ENCODE data around the gene ZNF446.
"Not testable (repeated sequence)": the region's sequence is repeated elsewhere in the genome, so short reads cannot be mapped to it uniquely, and the experiment has no call there.

Gene ZNF446

DNA sequence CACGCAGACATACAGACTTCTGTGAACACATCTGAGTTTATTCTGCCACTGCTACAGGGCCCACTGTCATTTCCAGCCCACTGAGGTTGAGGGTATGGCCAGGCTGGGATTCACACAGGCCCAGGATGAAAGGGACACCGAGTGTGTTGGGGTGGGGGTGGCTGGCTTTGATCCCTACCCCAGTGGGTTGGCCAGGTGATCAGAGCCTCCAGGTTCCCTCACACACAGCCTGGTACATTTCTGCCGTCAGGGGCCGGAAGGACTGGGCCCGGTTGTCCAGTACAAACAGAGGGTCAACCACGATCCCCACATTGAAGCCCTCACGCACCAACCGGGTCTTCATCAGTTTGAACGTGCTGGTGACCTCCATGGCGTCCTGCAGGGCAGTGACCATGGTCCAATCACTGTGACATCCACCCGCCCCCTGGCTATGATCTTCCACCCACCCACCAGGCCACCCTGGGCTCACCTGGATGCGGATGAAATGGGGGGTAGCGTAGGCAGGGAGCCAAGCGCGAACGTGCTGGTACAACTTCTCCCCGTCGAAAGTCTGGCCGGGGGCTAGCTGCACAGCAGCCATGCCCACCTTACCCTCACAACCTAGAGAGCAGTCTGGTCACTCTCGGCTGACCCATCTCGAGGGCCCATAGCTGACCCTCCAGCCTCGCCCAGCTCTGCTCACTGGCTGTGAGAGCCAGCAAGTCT lies 22.3 kb downstream of the ZNF446 start:
- POLR2A ChIA-PET: interaction anchor here (2.0 kb wide), 1 partner anchor 21 kb away, joined by 7 read pairs; the partner anchor contains the start of gene ZBTB45
- CTCF ChIA-PET: interaction anchor here (3.7 to 4.0 kb wide), 2 partner anchors 15 to 21 kb away, joined by 33 to 43 read pairs; partner anchors contain the start of gene ZBTB45
- TF ChIP-seq, protein P1, sequence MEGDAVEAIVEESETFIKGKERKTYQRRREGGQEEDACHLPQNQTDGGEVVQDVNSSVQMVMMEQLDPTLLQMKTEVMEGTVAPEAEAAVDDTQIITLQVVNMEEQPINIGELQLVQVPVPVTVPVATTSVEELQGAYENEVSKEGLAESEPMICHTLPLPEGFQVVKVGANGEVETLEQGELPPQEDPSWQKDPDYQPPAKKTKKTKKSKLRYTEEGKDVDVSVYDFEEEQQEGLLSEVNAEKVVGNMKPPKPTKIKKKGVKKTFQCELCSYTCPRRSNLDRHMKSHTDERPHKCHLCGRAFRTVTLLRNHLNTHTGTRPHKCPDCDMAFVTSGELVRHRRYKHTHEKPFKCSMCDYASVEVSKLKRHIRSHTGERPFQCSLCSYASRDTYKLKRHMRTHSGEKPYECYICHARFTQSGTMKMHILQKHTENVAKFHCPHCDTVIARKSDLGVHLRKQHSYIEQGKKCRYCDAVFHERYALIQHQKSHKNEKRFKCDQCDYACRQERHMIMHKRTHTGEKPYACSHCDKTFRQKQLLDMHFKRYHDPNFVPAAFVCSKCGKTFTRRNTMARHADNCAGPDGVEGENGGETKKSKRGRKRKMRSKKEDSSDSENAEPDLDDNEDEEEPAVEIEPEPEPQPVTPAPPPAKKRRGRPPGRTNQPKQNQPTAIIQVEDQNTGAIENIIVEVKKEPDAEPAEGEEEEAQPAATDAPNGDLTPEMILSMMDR (IDR thresholded peaks at IDR 0.05; ENCODE audit: insufficient read depth, low read length, missing control alignments): no peak
- no peak for DNase-seq (ENCODE audit: low read depth, low spot score)
- H3K4me3 ChIP-seq (ENCODE audit: low read depth, low read length): peak overlapping the region; percentile 70

DNA sequence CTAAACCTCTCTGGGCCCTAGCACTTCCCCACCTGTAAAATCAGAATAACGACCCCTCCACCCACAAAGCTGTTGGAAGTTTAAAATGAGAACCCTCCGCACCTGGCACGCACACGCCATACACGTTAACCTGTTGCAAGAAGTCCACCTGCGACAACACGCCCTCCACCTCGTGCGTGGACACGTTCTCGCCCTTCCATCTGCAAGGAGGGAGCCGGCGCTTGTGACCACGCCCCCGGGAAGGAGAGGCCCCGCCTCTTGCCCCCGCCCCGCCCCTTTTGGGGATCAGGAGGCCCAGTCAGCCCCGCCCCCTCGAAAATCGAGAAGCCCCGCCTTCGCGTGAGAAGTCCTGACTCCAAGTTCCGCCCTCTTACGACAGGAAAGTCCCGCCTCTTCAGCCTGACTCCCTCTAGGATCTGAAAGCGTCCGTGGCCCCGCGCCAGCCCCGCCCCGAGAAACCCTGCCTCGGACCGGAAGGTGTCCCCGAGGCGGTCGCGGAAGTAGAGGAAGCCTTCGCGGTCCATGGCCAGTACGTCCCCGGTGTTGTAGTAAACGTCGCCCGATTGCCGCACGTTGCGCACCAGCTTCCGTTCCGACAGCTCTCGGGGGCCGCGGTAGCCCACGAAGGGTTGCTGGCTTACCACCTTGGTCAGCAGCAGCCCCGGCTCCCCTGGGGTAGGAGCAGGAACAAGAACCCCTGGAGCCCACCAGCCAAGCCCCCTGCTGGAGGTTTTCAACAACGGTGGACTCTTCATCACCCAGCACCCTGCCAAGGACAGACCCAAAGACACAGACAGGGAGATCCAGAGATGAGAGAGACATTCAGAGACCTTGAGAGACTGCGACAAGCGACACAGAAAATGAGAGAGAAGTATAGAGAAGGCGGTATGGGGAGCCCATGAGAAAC lies 23.1 kb downstream of the ZNF446 start:
- ChIA-PET CTCF (interaction anchor here (1.1 to 4.0 kb wide), 3 partner anchors 14 to 90 kb away, joined by 3 to 43 read pairs (median 33); partner anchors contain the start of gene ZBTB45), POLR2A (interaction anchor here (0.6 to 2.0 kb wide), 4 partner anchors 19 to 44 kb away, joined by 3 to 7 read pairs (median 4); partner anchors contain the start of genes TRIM28 and ZBTB45)
- peak; percentile 89 for DNase-seq (ENCODE audit: low read depth, low spot score)
- peak overlapping the region; percentile 70 for H3K4me3 ChIP-seq (ENCODE audit: low read depth, low read length)
- TF ChIP-seq, protein P1 (IDR thresholded peaks at IDR 0.05; ENCODE audit: insufficient read depth, low read length, missing control alignments): no peak

DNA sequence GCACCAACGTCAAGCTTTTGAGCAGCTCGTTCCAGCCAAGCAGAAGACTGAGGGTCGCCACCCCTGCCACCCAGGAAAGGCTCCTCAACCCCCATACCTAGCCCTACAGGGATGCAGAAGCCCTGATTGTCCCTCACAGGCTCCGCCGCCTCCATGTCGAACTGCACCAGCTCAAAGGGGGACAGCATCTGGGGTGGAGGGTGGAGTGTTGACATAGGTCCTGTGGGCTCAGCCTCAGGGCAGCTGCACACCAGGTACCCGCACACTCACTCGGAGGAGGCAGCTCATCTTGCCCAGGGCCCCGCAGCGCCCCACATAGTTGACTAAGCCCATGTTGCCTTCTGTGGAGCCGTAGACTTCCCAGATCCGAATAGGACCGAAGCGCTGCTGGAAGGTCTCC lies 24.1 kb downstream of the ZNF446 start:
- peak overlapping the region; percentile 70 for H3K4me3 ChIP-seq (ENCODE audit: low read depth, low read length)
- ChIA-PET CTCF (interaction anchor here (1.1 to 4.0 kb wide), 3 partner anchors 13 to 91 kb away, joined by 3 to 43 read pairs (median 33); partner anchors contain the start of gene ZBTB45), POLR2A (interaction anchor here (0.9 to 2.0 kb wide), 2 partner anchors 18 to 20 kb away, joined by 4 to 7 read pairs; partner anchors contain the start of gene ZBTB45)
- TF ChIP-seq, protein P1 (IDR thresholded peaks at IDR 0.05; ENCODE audit: insufficient read depth, low read length, missing control alignments): no peak
- no peak for DNase-seq (ENCODE audit: low read depth, low spot score)

DNA sequence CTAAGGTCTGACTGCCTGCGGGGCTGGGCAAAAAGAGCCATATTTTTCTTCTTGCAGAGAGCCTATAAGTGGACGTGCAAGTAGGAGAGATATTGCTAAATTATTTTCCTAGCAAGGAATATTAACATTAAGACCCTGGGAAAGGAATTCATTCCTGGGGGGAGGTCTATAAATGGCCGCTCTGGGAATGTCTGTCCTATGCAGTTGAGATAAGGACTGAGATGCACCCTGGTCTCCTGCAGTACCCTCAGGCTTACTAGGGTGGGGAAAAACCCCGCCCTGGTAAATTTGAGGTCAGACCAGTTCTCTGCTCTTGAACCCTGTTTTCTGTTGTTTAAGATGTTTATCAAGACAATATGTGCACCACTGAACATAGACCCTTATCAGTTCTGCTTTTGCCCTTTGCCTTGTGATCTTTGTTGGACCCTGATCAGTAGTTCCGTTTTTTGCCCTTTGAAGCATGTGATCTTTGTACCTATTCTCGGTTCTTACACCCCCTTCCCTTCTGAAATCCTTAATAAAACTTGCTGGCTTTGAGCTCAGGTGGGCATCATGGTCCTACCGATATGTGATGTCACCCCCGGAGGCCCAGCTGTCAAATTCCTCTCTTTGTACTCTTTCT lies 31.6 kb downstream of the ZNF446 start:
- POLR2A ChIA-PET; DNase-seq (ENCODE audit: low read depth, low spot score); H3K4me3 ChIP-seq (ENCODE audit: low read depth, low read length): not testable (repeated sequence)
- CTCF ChIA-PET: interaction anchor here (5.7 kb wide), 1 partner anchor 13 kb away, joined by 35 read pairs; the partner anchor contains the start of gene ZBTB45

DNA sequence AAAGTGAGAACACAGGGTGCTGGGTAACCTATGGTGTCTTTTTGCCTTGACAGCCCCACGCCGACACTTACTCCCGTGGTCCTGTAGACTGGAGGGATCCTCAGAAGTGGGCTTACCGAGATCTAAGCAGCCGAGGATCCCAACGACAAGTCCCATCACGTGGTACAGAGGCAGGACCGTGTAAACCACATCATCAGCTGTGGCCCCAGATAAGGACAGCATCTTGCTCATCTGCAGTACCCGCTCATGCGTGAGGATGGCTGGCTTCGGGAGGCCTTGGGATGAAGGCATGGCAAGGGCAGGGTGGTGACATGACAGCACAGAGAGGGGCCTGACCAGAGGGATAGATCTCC lies 33.6 kb downstream of the ZNF446 start:
- TF ChIP-seq, protein P1 (IDR thresholded peaks at IDR 0.05; ENCODE audit: insufficient read depth, low read length, missing control alignments): no peak
- POLR2A ChIA-PET: no interaction called here
- DNase-seq (ENCODE audit: low read depth, low spot score): no peak
- CTCF ChIA-PET: interaction anchor here (5.7 kb wide), 1 partner anchor 11 kb away, joined by 35 read pairs; the partner anchor contains the start of gene ZBTB45
- no peak overlapping the region for H3K4me3 ChIP-seq (ENCODE audit: low read depth, low read length)

DNA sequence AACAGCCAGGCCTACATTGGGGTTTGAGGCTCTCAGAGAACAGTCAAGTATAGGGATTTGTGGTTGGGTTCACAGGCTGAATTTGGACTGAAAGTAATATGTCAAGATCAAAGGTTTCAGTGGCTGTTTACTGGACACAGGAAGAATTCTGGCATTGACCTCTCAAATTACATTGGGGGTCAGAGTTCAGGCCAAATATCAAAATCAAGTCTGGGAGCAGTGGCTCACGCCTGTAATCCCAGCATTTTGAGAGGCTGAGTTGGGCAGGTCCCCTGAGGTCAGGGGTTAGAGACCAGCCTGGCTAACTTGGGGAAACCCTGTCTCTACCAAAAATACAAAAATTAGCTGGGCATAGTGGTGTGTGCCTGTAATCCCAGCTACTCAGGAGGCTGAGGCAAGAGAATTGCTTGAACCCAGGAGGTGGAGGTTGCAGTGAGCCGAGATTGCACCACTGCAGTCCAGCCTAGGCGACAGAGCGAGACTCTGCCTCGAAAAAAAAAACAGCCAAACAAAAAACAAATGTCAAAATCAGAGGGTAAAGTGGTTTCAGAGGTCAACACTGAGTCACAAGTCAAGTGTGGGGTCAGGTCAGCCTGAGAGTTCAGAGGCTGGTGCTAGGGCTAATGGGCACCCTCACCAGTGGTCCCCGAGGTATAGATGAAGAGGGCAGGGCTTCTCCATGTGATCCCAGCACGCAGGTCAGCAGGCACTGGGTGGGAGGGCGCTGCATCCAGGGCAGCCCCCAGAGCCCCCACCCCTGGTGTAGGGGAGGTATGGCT lies 34.1 kb downstream of the ZNF446 start:
- no peak overlapping the region for H3K4me3 ChIP-seq (ENCODE audit: low read depth, low read length)
- ChIA-PET POLR2A (no interaction called here), CTCF (interaction anchor here (1.3 to 5.7 kb wide), 2 partner anchors 9 to 10 kb away, joined by 5 to 35 read pairs; partner anchors contain the start of gene ZBTB45)
- TF ChIP-seq, protein P1 (IDR thresholded peaks at IDR 0.05; ENCODE audit: insufficient read depth, low read length, missing control alignments): no peak
- DNase-seq (ENCODE audit: low read depth, low spot score): no peak

Measured in AG04449 (cell line).